Tibial nerve (tissue), 4 donors: ENCODE measurements around the gene PHLDB3. TPM values are rescaled to one million over a fixed set of nuclear protein-coding genes. Genes with fewer than 3 reads are reported as not detected.

ENCODE experiments used
- DNase-seq, 2 donors: peaks; one replicate each; pipeline ENCODE4 v3.0.0-alpha.2; 2019; ENCODE audit warnings: low spot score in 2 of 2
- H3K27ac ChIP-seq, 4 donors: fragments of 200-600 bp; sonication (generic) in 3 of 4; one replicate each; pipeline ENCODE4 v1.5.1; 2017 to 2019; ENCODE audit warnings: mild to moderate bottlenecking in 1 of 4
- H3K27me3 ChIP-seq, 2 donors: fragments of 200-600 bp; sonication (generic) in 1 of 2; one replicate each; pipeline versions ENCODE4 v1.5.1 to v1.6.0; 2017 to 2019
- H3K36me3 ChIP-seq, 3 donors: fragments of 200-600 bp; sonication (generic); one replicate each; pipeline ENCODE4 v1.5.1; 2018 to 2019
- H3K4me1 ChIP-seq, 4 donors: fragments of 200-600 bp; sonication (generic) in 3 of 4; one replicate each; pipeline ENCODE4 v1.5.1; 2017 to 2019
- H3K4me3 ChIP-seq, 4 donors: fragments of 200-600 bp; sonication (generic) in 3 of 4; one replicate each; pipeline ENCODE4 v1.5.1; 2017 to 2019; ENCODE audit warnings: mild to moderate bottlenecking in 1 of 4, moderate library complexity in 1 of 4
- H3K9me3 ChIP-seq, 4 donors: fragments of 200-600 bp; sonication (generic) in 3 of 4; one replicate each; pipeline ENCODE4 v1.5.1; 2017 to 2019
- CTCF ChIP-seq, 5 experiments: fragments of 200-600 bp in 3 of 5; fragments of 450-650 bp in 2 of 5; sonication (generic) in 3 of 5; IDR thresholded peaks; one replicate each; pipeline ENCODE4 v1.5.1; 2016 to 2019; ENCODE audit warnings: antibody characterized with exemption in 5 of 5, mild to moderate bottlenecking in 3 of 5, moderate library complexity in 2 of 5
- EP300 ChIP-seq, 2 donors: sonication (generic); formaldehyde crosslinking; IDR thresholded peaks; one replicate each; pipeline ENCODE4 v1.6.1; 2017; ENCODE audit warnings: antibody characterized with exemption in 2 of 2, mild to moderate bottlenecking in 1 of 2
- POLR2A ChIP-seq, 2 donors: fragments of 450-650 bp; IDR thresholded peaks; one replicate each; pipeline ENCODE4 v1.6.1; 2017; ENCODE audit warnings: antibody characterized with exemption in 2 of 2, mild to moderate bottlenecking in 2 of 2, moderate library complexity in 2 of 2
- WGBS, 2 donors: methylation state at CpG; one replicate each; pipeline ENCODE4 v1.1.5; 2018; 5-methylcytosine and 5-hydroxymethylcytosine counted together
- total RNA-seq, 4 donors: library from RNA; depleted of rRNA; stranded (reverse); fragments of >200 nt; gene quantifications; one replicate each; pipeline ENCODE4 v1.1.0, GENCODE V29; 2016

The PHLDB3 gene
- total RNA-seq, 4 donors from 2014 or later: 9.8 to 25.5 (median 16.3) TPM

GRCh38 chr19:43503501-43504425 lies 783 bp downstream of the PHLDB3 start:
- H3K36me3 ChIP-seq: peaks cover 0 to 30% (median 9%) of the 10 kb centered on the region in 3 donors
- H3K9me3 ChIP-seq: no peaks in the 10 kb centered on the region
- H3K4me3 ChIP-seq: peak overlapping the region; percentile 62 to 93 (median 78)
- H3K27ac ChIP-seq: peak overlapping the region; percentile 82 to 94 (median 92)
- peaks cover 0 to 32% (median 12%) of the 10 kb centered on the region in 4 donors for H3K4me1 ChIP-seq
- no peaks in the 10 kb centered on the region for H3K27me3 ChIP-seq
- 3% methylated on average over 31 to 38 of the region's 64 CpGs for WGBS, 2 donors
- DNase-seq: peak; percentile 98
- TF ChIP-seq CTCF (IDR thresholded peaks at IDR 0.05) (no peak), POLR2A (IDR thresholded peaks at IDR 0.05) (peak in 1 of 2 donors; percentile 89), EP300 (IDR thresholded peaks at IDR 0.05) (peak; percentile 61 to 89)

GRCh38 chr19:43502419-43502976 lies 2.0 kb downstream of the PHLDB3 start:
- Histone ChIP-seq H3K9me3 (no peaks in the 10 kb centered on the region), H3K36me3 (peaks cover 0 to 29% (median 4%) of the 10 kb centered on the region in 3 donors), H3K4me3 (peak overlapping the region in 1 of 4 donors; percentile 3), H3K27me3 (no peaks in the 10 kb centered on the region), H3K4me1 (peaks cover 0 to 32% (median 12%) of the 10 kb centered on the region in 4 donors), H3K27ac (peak overlapping the region in 1 of 4 donors; percentile 92)
- DNase-seq: no peak
- 77 to 80% methylated on average over 23 of the region's 23 CpGs for WGBS, 2 donors
- TF ChIP-seq POLR2A (IDR thresholded peaks at IDR 0.05) (no peak), EP300 (IDR thresholded peaks at IDR 0.05) (no peak), CTCF (IDR thresholded peaks at IDR 0.05) (no peak)

- peak overlapping the region in 1 of 4 donors; percentile 3 for H3K4me3 ChIP-seq
- DNase-seq: no peak
- H3K9me3 ChIP-seq: no peaks in the 10 kb centered on the region
Measured at GRCh38 chr19:43501661-43502418, 2.7 kb downstream of the PHLDB3 start.

DNA sequence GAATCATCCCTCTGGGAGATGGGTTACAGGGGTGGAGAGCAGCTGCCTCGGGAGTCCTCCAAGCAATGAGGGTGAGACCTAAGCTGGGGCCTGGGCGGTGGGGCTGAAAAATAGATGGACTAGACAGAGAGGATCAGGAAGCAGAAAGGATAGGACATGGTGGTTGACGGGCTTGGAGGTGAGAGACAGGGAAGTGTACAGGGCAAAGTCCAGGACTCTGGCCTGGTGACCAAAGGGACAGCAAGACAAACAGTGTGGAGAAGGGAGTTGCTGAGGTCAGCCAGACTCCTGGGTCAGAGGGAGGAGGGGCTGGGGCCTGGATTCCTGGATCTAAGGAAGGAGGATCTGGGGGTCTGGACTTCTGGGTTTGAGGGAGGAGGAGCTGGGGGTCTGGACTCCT lies 5.5 kb downstream of the PHLDB3 start:
- peaks cover 0 to 22% (median 5%) of the 10 kb centered on the region in 4 donors for H3K4me1 ChIP-seq
- no peaks in the 10 kb centered on the region for H3K27me3 ChIP-seq
- TF ChIP-seq CTCF (IDR thresholded peaks at IDR 0.05) (no peak), POLR2A (IDR thresholded peaks at IDR 0.05) (no peak), EP300 (IDR thresholded peaks at IDR 0.05) (no peak)
- H3K27ac ChIP-seq: no peak overlapping the region
- 69 to 72% methylated on average over 3 of the region's 3 CpGs for WGBS, 2 donors
- no peak for DNase-seq
- no peaks in the 10 kb centered on the region for H3K9me3 ChIP-seq
- no peak overlapping the region for H3K4me3 ChIP-seq
- peaks cover 2 to 52% (median 4%) of the 10 kb centered on the region in 3 donors for H3K36me3 ChIP-seq

More at GRCh38 chr19:43501661-43502418, 2.7 kb downstream of the PHLDB3 start:
- Histone ChIP-seq H3K27ac (no peak overlapping the region), H3K36me3 (peaks cover 0 to 34% (median 4%) of the 10 kb centered on the region in 3 donors), H3K27me3 (no peaks in the 10 kb centered on the region), H3K4me1 (peaks cover 0 to 32% (median 12%) of the 10 kb centered on the region in 4 donors)
- TF ChIP-seq EP300 (IDR thresholded peaks at IDR 0.05) (no peak), CTCF (IDR thresholded peaks at IDR 0.05) (no peak), POLR2A (IDR thresholded peaks at IDR 0.05) (no peak)
- WGBS, 2 donors: 52 to 54% methylated on average over 39 to 43 of the region's 43 CpGs
